Prostate gland (tissue), 2 donors: Measurements from ENCODE around the gene ANKRD39.

Experiments
- CTCF ChIP-seq, 4 experiments: fragments of 200-600 bp in 2 of 4; fragments of 450-650 bp in 2 of 4; sonication (generic) in 2 of 4; IDR thresholded peaks; 1 replicate in 3 of 4; 2 replicates in 1 of 4; pipeline ENCODE4 v1.5.1; 2016 to 2019; ENCODE audit warnings: antibody characterized with exemption in 4 of 4, mild to moderate bottlenecking in 2 of 4, moderate library complexity in 2 of 4
- POLR2A ChIP-seq: fragments of 450-650 bp; IDR thresholded peaks from one replicate; pipeline ENCODE4 v1.6.1; 2016; ENCODE audit warnings: antibody characterized with exemption, mild to moderate bottlenecking

- no peak for TF ChIP-seq CTCF (IDR thresholded peaks at IDR 0.05)
- TF ChIP-seq POLR2A = no peak
Measured at GRCh38 chr2:96821113-96821675, 36.6 kb downstream of the ANKRD39 start.
